Limb (tissue), 2 donors: Measurements from ENCODE around the gene PPP1R11.
A peak's percentile ranks its signal among the peaks of the same experiment; 100 is the strongest.

ENCODE experiments used
- DNase-seq, 2 donors: peaks; one replicate each; pipeline ENCODE4 v3.0.0-alpha.2; 2016; ENCODE audit errors: extremely low spot score in 2 of 2

The PPP1R11 gene

GRCh38 chr6:30061858-30062458 is 5.0 kb upstream of the PPP1R11 start:
- peak in 1 of 2 donors; percentile 37 for DNase-seq

DNA sequence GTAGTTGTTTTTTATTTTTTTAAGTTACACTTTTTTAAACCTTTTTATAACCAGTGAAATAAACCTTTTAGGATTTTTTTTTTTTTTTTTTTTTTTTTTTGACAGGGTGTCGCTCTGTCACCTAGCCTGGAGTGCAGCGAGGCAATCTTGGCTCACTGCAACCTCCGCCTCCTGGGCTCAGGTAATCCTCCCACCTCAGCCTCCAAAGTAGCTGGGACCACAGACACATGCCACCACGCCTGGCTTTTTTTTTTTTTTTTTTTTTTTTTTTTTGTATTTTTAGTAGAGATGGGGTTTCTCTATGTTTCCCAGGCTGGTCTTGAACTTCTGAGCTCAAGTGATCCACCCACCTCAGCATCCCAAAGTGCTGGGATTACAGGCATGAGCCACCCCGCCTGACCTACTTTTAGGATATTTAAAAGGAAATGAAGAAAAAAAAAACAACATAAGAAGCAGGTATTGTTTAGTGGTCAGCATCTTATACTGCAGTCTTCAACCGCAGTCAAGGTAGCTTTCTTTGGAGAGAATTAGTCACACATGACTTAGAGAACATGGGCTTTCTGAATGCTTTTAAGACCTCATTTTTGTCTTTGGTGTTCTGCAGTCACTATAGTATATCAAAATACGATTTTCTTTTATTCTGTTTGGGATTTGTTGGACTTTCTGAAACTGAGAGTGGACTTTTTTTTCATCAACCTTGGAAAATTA is 4.4 kb upstream of the PPP1R11 start:
- DNase-seq: no peak

DNA sequence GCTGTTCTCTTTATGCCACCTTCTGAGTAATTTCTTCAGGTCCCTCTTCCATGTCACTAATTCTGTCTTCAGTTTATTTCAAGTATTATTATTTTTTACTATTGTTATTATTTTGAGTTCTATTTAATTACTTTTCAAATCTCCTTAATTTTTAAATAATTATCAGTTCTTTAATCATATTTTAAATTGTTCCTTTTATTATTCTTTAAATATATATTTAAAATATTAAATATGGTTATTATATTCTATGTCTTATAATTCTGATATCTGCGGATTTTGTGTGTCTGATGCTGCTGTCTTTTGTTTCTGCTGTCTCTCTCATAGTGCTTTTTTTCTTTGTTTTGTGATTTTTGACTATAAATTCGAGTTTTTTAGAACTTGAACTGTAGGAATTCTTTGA is 3.7 kb upstream of the PPP1R11 start:
- DNase-seq: no peak

- DNase-seq: no peak
Measured at GRCh38 chr6:30066082-30066481, 916 bp upstream of the PPP1R11 start.

- no peak for DNase-seq
Measured at GRCh38 chr6:30067460-30068139, 602 bp downstream of the PPP1R11 start.

DNA sequence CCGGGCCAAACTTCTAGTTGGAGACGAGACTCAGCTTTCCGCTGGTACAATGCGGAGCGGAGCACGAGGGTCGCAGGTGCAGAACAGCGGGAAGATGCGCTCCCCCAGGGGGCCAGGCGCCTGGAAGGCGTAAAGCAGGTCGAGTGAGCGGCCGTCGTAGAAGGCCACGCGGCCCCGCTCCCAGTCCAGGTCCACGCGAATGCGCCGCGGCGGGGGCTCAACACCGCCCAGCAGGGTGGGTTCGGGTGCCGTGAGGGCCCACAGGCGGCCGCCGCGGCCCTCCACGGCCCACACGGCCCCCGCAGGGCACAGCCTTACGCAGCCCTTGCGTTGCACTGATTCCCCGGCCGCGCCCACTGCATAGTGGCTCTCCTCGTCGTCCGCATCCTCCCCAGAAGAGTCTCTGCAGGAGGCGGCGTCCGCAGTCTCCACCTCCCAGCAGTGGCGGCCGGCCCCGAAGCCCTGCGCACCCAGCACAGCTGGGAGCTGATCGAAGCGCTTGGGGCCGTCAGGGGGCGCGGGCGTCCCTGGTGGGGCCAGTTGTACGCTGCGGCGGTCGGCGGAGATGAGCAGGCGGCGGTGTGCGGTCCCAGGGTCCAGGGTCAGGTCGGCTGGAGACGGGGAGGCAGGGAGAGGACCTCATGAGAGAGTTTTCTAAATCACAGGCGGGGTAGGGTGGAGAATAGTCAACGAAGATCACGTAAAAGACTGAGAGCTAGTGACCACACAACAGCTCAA is 4.3 kb downstream of the PPP1R11 start:
- no peak for DNase-seq

DNA sequence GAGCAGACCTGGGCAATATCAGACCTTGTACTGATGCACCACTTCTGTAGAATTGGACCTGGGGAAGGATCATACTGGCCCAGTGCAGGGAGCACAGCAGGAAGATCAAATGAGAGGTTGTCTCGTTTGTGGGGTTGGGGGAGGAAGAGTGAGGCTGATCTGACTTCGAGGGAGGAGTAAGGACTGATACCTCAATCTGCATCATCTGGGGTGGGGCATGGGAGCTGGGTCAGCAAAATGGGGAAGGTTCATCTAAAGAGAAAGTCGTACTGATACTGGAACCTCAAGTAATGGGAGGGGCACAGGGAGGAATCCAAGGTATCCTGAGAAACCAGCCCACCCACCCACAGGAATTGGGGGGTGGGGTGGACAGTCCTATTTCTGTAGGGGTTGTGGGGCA is 4.9 kb downstream of the PPP1R11 start:
- DNase-seq: no peak

GRCh38 chr6:30073489-30074235 is 6.7 kb downstream of the PPP1R11 start:
- no peak for DNase-seq

DNA sequence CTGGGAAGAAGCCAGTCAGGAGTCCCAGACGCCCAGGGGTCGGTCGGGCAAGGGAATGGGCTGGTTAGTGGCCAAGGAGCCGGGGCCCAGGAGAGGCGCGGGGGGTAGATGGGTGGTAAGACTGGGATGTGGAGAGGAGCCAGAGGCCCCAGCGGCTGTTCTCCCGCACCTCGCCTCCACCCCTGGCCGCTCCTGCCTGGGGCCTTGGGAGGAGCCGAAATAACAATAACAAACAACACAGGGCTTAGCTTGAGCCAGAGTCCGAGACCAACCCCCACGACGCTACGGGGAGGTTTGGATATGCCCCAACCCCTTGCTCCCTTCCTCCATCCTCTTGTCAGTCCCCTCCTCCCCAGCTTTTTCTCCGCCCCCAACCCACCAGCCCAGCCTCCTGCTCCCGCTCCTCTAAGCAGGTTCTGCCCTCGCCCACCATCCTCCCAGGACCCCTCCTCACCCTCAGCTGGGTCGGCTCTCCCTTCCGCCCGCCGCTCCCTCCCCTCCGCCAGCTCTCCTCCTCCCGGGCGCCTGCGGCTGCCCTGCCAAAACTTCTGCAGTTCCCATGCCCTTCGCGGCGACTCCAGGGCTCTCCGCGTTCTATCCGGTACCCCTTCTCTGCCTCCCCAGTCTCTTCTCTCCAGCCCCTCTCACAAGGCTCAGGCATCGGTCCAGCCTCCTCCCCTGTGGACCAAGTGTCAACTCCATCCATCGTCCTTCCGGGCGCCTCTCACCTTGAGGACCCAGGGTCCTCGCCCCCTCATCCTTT is 7.5 kb downstream of the PPP1R11 start:
- DNase-seq: peak in 1 of 2 donors; percentile 49

- peak in 1 of 2 donors; percentile 50 for DNase-seq
Measured at GRCh38 chr6:30075094-30075789, 8.2 kb downstream of the PPP1R11 start, which contains the start of gene RNF39. RNF39 (minus strand) TSS chr6:30075769; CDS start chr6:30075585, 184 bp downstream.

GRCh38 chr6:30075790-30076732 is 9.1 kb downstream of the PPP1R11 start:
- peak in 1 of 2 donors; percentile 51 for DNase-seq

GRCh38 chr6:30077218-30077617 is 10.2 kb downstream of the PPP1R11 start:
- DNase-seq: no peak

DNA sequence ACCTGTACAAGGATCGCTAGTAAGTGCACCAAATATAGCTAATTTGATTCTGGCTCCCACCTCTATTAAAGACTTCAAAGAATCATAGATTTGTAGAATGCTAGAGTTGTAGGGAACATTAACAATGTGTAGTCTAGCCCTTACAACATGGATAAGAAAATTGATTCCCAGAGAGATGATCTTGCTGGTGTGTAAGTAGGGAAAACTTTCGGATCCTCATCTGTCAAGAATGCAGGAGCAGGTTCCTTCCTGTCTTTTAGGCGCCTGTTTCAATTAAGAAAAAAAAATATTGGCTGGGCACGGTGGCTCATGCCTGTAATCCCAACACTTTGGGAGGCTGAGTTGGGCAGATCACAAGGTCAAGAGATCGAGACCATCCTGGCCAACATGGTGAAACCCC is 20.9 kb downstream of the PPP1R11 start:
- DNase-seq: no peak

DNA sequence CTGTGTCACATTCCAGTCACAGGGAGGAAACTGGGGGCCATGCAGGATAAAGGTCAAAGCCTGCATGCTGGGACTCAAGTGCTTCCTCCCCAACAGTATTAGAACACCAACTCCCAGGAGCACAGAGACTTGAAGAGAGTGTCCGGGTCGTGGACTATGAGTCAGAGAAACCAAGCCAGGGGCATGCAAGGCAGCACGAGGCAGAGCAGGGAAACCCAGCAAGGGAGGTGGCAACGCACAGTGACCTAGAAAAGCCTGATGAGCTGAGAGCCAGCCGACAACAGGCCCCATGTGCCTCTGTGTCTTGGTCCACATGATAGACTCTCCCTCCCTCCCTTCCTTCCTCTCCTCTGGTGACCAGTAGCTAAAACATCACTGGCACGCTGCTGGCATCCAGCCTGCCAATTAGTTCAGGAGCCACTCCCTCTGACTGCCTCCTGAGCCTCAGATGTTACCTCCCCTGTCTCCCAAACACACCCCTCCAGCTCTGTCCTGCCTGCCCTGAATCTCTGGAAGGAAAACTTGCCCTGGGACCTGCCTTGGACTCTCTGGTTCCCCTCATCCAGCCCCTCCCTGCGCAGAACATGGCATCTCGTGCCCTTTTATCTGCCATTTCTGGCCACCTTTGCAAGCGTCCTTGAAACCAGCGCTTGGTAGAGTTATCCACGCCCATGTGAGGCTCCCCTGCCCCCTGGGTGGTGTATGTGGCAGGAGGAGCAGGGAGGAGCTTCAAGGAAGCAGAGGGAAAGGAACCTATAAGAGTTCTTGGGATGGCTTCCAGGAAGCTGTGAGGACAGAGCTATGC is 24.8 kb downstream of the PPP1R11 start:
- no peak for DNase-seq

DNA sequence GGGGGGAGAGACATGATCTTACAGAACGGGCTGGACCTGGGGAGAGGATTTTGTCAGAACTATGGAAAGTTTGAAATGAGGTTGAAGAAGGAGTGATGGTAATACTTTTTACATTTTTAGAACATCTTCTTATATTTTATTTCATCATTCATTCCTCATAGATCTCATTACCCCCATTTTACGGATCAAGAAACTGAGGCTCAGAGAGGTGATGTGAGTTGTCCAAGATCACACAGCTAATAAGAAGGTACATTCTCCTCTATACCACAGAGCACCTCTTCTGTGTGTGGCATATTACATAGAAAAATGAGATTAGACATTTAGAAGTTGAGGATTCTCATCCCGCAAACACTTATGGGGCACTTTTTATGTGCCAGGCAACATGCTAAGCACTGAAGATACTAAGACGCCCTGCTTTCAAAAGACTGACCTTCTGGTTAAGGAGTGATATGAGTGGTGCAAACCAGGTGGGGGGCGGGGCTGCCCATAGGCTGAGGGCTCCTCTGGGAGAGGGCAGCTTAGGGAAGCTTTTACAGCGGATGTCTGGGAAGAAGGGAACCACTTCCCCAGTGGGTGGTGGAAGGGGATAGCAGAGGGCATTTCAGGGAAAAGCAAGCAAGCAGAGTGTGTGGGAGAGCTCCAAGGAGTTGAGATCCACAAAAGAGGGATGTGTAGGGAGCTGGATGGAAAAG is 26.0 kb downstream of the PPP1R11 start:
- DNase-seq: no peak

- no peak for DNase-seq
Measured at GRCh38 chr6:30093951-30094661, 27.1 kb downstream of the PPP1R11 start.

GRCh38 chr6:30096829-30097228 is 29.8 kb downstream of the PPP1R11 start:
- no peak for DNase-seq
